ENCODE measurements around the gene TARM1. TPM values are rescaled to one million over a fixed set of nuclear protein-coding genes. Genes with fewer than 3 reads are reported as not detected.

The TARM1 gene
- total RNA-seq, 1 donor from 2014 or later: not detected

- H4K20me1 ChIP-seq (ENCODE audit: low read depth): peaks cover under 1% of the 10 kb centered on the region
- TF ChIP-seq CTCF (IDR thresholded peaks at IDR 0.05) (no peak), EZH2phosphoT487 (IDR thresholded peaks at IDR 0.05) (no peak), EZH2 (IDR thresholded peaks at IDR 0.05) (no peak)
- peaks cover 21% of the 10 kb centered on the region for H3K79me2 ChIP-seq (ENCODE audit: low read depth)
- H3K4me1 ChIP-seq: no peaks in the 10 kb centered on the region
- no peak overlapping the region for H3K4me3 ChIP-seq
- H3K4me1 Mint-ChIP-seq: peaks cover 8% of the 10 kb centered on the region
- H3K36me3 Mint-ChIP-seq: peaks cover 20% of the 10 kb centered on the region
- H3K9ac ChIP-seq: no peak overlapping the region
- H3F3A ChIP-seq (ENCODE audit: low read depth): no peaks in the 10 kb centered on the region
- H3K27ac ChIP-seq: no peak overlapping the region
- no peaks in the 10 kb centered on the region for H3K27me3 ChIP-seq
- DNase-seq (ENCODE audit: low spot score): no peak
- H3K9me3 Mint-ChIP-seq: no peaks in the 10 kb centered on the region
- no peaks in the 10 kb centered on the region for H3K36me3 ChIP-seq
- H2AFZ ChIP-seq (replicated peaks): no peak overlapping the region
- no peak overlapping the region for H3K4me2 ChIP-seq
- peaks cover 4% of the 10 kb centered on the region for H3K27me3 Mint-ChIP-seq (ENCODE audit: insufficient read depth, low read depth)
- no peaks in the 10 kb centered on the region for H3K9me3 ChIP-seq (ENCODE audit: low read depth)
- no peak overlapping the region for H3K4me3 Mint-ChIP-seq
- H3K27ac Mint-ChIP-seq: no peak overlapping the region
Measured at GRCh38 chr19:54107876-54108490, 26.8 kb upstream of the TARM1 start.

DNA sequence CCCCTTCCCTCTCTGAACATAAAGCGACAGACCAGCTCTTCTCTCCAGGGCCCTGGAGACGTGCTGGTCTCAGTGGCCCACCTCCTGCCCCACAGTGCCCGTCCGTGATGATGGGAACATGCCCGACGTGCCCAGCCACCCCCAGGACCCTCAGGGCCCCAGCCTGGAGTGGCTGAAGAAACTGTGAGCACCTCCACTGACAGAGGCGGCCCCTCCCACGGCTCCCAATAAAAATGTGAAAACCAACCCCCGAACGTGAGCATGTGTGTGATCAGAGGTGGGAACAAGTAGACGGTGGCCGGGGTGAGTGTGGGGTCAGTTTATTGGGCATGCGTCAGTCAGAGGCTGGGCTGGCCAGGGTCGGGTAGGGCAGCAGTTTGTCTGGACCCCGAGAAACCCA, 25.6 kb upstream of the TARM1 start:
- no peaks in the 10 kb centered on the region for H3K9me3 Mint-ChIP-seq
- Histone ChIP-seq H3K36me3 (no peaks in the 10 kb centered on the region), H3K27me3 (no peaks in the 10 kb centered on the region), H3K79me2 (ENCODE audit: low read depth) (peaks cover 23% of the 10 kb centered on the region), H3K9me3 (ENCODE audit: low read depth) (no peaks in the 10 kb centered on the region), H2AFZ (replicated peaks) (no peak overlapping the region), H4K20me1 (ENCODE audit: low read depth) (no peaks in the 10 kb centered on the region), H3K4me3 (no peak overlapping the region), H3K27ac (no peak overlapping the region), H3K9ac (no peak overlapping the region), H3F3A (ENCODE audit: low read depth) (peaks cover 3% of the 10 kb centered on the region), H3K4me1 (no peaks in the 10 kb centered on the region), H3K4me2 (no peak overlapping the region)
- H3K27ac Mint-ChIP-seq: no peak overlapping the region
- H3K27me3 Mint-ChIP-seq (ENCODE audit: insufficient read depth, low read depth): peaks cover 4% of the 10 kb centered on the region
- no peak overlapping the region for H3K4me3 Mint-ChIP-seq
- no peak for DNase-seq (ENCODE audit: low spot score)
- peaks cover 17% of the 10 kb centered on the region for H3K36me3 Mint-ChIP-seq
- TF ChIP-seq CTCF (IDR thresholded peaks at IDR 0.05) (no peak), EZH2phosphoT487 (IDR thresholded peaks at IDR 0.05) (no peak), EZH2 (IDR thresholded peaks at IDR 0.05) (no peak)
- H3K4me1 Mint-ChIP-seq: peaks cover 12% of the 10 kb centered on the region

DNA sequence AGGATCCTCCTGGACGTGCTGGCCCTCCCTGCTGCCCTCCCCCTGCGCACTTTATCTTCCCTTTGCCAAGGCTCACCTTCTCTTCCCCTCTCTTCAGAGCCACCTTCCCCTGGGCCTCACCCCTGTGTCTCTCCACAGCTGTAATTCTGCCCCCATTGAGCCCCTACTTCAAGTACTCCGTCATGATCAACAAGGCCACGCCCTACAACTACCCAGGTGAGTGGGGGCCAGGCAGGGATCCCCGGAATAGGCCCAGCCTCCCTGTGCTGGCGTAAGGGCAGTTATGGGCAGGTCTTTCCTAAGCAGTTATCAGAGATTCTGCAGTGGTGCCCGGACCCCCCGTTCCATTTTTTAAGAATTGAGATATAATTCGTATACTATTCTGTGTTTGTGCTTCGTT, 24.6 kb upstream of the TARM1 start:
- no peak overlapping the region for H3K27ac ChIP-seq
- no peak for DNase-seq (ENCODE audit: low spot score)
- TF ChIP-seq CTCF (IDR thresholded peaks at IDR 0.05) (no peak), EZH2phosphoT487 (IDR thresholded peaks at IDR 0.05) (no peak), EZH2 (IDR thresholded peaks at IDR 0.05) (no peak)
- Mint-ChIP-seq H3K36me3 (peaks cover 15% of the 10 kb centered on the region), H3K27me3 (ENCODE audit: insufficient read depth, low read depth) (peaks cover 9% of the 10 kb centered on the region), H3K9me3 (no peaks in the 10 kb centered on the region), H3K4me1 (peaks cover 12% of the 10 kb centered on the region), H3K27ac (no peak overlapping the region), H3K4me3 (no peak overlapping the region)
- H3F3A ChIP-seq (ENCODE audit: low read depth): peaks cover 7% of the 10 kb centered on the region
- no peak overlapping the region for H3K4me2 ChIP-seq
- H3K36me3 ChIP-seq: no peaks in the 10 kb centered on the region
- H3K9me3 ChIP-seq (ENCODE audit: low read depth): no peaks in the 10 kb centered on the region
- H3K27me3 ChIP-seq: no peaks in the 10 kb centered on the region
- no peak overlapping the region for H2AFZ ChIP-seq (replicated peaks)
- peaks cover 23% of the 10 kb centered on the region for H3K79me2 ChIP-seq (ENCODE audit: low read depth)
- H4K20me1 ChIP-seq (ENCODE audit: low read depth): no peaks in the 10 kb centered on the region
- no peak overlapping the region for H3K4me3 ChIP-seq
- no peak overlapping the region for H3K9ac ChIP-seq
- no peaks in the 10 kb centered on the region for H3K4me1 ChIP-seq

All from neural progenitor cell (in vitro differentiated cells).